Measurements from ENCODE around the gene OCIAD1.
"Not testable (repeated sequence)": the region's sequence is repeated elsewhere in the genome, so short reads cannot be mapped to it uniquely, and the experiment has no call there.

The OCIAD1 gene

DNA sequence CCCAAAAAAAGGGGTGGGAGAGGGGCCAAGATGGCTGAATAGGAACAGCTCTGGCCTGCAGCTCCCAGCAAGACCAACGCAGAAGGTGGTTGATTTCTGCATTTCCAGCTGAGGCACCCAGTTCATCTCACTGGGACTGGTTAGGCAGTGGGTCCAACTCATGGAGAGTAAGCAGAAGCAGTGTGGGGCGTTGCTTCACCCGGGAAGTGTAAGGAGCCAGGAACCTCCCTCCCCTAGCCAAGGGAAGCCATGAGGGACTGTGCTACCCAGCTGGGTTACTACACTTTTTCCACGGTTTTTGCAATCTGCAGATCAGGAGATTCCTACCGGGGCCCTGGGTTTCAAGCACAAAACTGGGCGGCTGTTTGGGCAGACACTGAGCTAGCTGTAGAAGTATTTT, 13.9 kb upstream of the OCIAD1 start:
- no peak for DNase-seq (ENCODE audit: low read depth)

GRCh38 chr4:48821431-48821830, 9.5 kb upstream of the OCIAD1 start:
- not testable (repeated sequence) for DNase-seq (ENCODE audit: low read depth)

GRCh38 chr4:48827622-48828021, 3.3 kb upstream of the OCIAD1 start:
- no peak for DNase-seq (ENCODE audit: low read depth)

GRCh38 chr4:48831532-48832030, 693 bp downstream of the OCIAD1 start:
- no peak for DNase-seq (ENCODE audit: low read depth)

- DNase-seq (ENCODE audit: low read depth) = no peak
Observed at GRCh38 chr4:48832571-48832970, 1.7 kb downstream of the OCIAD1 start.

DNA sequence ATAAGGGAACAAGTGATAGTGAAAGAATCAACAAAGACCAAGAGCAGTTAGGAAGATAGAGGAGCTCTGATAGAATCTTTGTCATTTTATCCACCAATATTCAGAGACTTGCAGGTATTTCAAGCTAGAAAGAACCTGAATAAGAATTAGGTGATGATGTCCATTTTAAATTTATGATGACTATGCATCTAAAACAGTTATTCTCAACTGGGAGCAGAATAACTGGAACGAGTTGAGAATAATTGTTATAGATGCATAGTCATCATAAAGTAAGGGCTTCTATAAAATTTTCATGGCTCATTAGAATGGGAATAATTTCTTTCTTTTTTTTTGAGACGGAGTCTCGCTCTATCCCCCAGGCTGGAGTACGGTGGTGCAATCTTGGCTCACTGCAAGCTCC, 5.8 kb downstream of the OCIAD1 start:
- DNase-seq (ENCODE audit: low read depth) = no peak

- DNase-seq (ENCODE audit: low read depth) = no peak
Observed at GRCh38 chr4:48841045-48841827, 10.3 kb downstream of the OCIAD1 start.

DNA sequence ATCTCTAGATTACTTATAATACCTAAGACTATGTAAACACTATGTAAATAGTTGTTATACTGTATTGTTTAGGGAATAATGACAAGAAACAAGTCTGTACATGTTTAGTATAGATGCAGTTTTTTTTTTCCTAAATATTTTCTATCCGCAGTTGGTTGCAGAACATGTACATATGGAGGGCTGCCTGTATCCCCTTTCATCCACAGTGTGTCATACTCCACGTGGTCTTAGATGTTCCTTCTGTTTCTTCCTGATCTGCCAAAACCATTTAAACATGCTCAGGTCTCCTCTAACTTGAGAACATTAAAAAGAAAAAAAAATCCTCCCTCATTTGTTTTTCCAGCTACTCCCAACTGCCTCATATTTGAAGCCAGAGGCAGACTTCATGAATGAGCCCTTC, 14.0 kb downstream of the OCIAD1 start:
- DNase-seq (ENCODE audit: low read depth) = no peak

DNA sequence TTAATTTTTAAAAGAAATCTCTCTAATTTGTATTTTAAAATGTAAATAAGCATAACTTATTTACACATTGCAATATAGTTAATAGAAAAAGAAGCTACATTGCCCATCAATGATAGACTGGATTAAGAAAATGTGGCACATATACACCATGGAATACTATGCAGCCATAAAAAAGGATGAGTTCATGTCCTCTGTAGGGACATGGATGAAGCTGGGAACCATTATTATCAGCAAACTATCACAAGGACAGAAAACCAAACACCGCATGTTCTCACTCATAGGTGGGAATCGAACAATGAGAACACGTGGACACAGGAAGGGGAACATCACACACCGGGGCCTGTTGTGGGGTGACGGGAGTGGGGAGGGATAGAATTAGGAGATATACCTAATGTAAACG, 17.9 kb downstream of the OCIAD1 start:
- not testable (repeated sequence) for DNase-seq (ENCODE audit: low read depth)

DNA sequence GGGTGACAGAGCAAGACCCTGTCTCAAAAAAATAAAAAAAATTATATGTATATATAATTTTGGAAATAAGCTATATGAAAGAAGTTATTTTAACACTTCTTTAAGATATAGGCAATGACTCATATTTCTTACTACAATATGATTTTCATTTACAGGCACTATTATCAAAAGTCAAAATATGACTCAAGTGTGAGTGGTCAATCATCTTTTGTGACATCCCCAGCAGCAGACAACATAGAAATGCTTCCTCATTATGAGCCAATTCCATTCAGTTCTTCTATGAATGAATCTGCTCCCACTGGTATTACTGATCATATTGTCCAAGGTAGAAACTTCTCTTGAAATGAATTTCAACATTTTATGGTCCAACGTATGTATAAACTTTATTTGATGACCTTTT, 20.8 kb downstream of the OCIAD1 start:
- DNase-seq (ENCODE audit: low read depth) = no peak

DNA sequence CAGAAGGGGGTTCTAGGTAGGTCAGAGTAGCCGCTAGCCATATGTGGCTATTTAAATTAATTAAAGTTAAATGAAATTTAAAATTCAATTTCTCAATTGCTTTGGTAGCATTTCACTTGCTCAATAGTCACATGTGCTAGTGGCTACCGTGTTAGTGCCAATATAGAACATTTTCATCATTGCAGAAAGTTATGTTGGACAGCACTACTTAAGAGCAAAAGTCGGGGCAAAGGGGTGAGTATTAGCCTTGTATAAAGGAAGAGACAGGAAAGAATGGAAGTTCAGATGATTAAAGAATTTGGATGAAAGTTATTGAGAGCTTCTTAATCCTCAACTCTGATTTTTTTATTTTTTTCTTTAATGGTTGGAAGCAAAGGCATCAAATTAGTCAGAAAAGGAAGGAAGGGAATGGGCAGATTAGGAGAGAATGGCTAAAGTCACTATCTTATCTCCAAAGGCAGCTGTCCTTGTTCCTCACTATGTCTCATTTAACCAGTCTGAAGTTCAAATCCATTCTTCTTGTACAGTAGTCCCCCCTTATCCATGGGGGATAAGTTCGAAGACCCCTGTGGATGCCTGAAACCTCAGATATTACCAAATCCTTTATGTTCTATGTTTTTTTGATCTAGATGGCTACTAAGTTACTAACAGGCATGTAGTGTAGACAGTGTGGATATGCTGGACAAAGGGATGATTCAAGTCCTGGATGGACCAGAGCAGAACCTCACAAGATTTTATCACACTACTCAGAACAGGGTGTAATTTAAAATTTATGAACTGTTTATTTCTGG, 22.9 kb downstream of the OCIAD1 start:
- DNase-seq (ENCODE audit: low read depth) = no peak

DNA sequence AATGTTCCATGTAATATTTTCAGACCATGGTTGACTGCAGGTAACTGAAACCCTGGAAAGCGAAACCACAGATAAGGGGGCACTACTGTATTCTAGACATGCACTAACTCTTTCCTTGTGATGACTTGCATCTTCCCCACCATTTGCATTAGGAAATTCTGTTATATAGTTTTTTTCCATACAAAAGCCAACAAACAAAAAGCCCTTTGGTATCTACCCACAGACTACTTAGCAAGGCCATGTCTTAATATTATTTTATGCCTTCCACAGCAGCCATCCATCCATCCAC, 23.5 kb downstream of the OCIAD1 start:
- no peak for DNase-seq (ENCODE audit: low read depth)

GRCh38 chr4:48854982-48855381, 24.1 kb downstream of the OCIAD1 start:
- no peak for DNase-seq (ENCODE audit: low read depth)

- no peak for DNase-seq (ENCODE audit: low read depth)
Observed at GRCh38 chr4:48858130-48858529, 27.2 kb downstream of the OCIAD1 start.

GRCh38 chr4:48862038-48862437, 31.1 kb downstream of the OCIAD1 start:
- no peak for DNase-seq (ENCODE audit: low read depth)

GRCh38 chr4:48862661-48863060, 31.8 kb downstream of the OCIAD1 start:
- DNase-seq (ENCODE audit: low read depth) = no peak

GRCh38 chr4:48863728-48864127, 32.8 kb downstream of the OCIAD1 start:
- DNase-seq (ENCODE audit: low read depth) = no peak

DNA sequence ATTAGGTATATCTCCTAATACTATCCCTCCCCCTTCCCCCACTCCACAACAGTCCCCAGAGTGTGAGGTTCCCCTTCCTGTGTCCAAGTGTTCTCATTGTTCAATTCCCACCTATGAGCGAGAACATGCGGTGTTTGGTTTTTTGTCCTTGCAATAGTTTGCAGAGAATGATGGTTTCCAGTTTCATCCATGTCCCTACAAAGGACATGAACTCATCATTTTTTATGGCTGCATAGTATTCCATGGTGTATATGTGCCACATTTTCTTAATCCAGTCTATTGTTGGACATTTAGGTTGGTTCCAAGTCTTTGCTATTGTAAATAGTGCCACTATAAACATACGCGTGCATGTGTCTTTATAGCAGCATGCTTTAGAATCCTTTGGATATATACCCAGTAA, 33.8 kb downstream of the OCIAD1 start:
- DNase-seq (ENCODE audit: low read depth) = not testable (repeated sequence)

DNA sequence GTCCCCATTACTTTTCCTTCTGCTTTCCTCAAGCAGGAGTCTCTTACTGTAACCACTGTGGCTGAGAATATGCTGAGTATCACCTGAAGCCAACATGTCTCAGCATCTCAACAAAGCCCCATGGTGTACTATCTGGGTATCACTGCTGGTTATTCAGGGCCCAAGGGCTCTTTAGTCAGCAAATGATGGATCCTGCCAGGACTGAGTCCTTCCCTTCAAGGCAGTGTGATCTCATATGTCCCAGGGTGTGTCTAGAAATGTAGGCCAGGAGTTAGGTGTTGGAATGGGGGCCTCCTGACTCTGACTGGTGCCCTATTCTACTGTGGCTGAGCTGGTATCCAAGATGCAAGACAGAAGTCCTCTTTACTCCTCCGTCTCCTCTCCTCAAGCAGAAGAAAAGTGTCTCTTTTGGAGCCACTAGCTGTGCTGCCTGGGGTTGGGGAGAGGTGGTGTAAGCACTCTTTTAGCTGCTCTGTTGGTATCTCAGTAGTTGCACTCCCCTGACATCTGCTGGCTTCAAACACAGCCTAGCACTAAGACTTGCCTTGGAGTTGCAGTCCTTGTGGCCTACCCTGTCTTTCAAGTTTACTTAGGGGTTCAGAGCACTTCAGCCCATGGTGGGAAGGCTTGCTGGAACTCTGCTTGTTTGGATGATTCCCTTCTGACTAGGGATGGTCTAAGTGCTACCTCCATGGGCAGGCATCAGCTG, 47.1 kb downstream of the OCIAD1 start:
- DNase-seq (ENCODE audit: low read depth) = no peak

DNA sequence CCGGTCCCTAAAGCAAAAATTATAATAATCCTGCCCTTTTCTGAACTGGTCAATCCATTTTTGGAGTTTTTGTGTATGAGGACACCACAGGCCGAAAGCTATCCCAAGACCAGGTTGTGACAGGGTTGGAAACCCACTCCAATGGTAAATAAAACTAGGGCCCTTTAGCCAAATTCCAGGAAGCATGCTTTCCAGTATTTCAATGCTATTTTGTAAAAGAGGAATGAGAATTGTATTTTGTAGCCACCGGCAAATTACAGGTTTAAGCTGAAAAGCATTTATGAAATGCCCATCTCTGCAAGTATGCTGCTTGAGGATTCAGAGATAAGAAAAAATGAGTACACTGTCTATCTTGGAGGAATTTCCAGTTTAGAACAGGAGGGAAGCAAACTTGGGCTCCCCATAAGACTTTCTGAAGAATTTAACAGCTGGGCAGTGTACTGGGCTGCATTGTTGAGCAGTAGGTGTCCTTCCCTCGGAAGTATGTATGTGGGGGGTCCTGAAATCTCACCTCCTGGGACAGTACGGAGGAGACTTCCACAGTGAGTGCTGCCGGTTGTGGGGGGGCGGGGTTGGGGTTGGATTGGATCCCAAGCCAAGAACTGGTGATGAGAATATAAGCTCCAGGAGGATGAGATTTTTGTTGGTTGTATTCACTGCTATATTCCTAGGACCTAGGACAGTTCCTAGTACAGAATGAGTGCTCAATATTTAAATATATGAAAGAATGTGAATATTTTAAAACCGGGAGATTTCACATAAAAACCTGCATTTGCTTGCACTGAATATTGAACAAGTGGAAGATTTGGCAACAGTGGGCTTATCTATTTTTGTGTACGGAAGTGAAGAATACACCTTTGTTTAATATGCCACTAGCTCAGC, 48.9 kb downstream of the OCIAD1 start:
- no peak for DNase-seq (ENCODE audit: low read depth)

DNA sequence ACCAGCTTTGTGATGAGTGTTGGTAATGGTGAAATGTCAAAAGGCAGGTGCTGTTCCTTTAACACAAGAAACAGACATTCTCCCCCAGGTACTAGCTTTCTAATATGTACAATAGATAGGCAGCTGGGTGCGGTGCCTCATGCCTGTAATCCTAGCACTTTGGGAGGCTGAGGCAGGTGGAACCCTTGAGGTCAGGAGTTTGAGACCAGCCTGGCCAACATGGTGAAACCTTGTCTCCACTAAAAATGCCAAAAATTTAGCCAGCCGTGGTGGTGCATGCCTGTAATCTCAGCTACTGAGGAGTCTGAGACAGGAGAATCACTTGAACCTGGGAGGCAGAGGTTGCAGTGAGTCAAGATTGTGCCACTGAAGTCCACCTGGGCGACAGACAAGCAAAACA, 50.8 kb downstream of the OCIAD1 start:
- not testable (repeated sequence) for DNase-seq (ENCODE audit: low read depth)

GRCh38 chr4:48889750-48890149, 58.9 kb downstream of the OCIAD1 start:
- not testable (repeated sequence) for DNase-seq (ENCODE audit: low read depth)
